HepG2 (cell line): ENCODE results near the gene CSTF3. TPM values are rescaled to one million over a fixed set of nuclear protein-coding genes. Genes with fewer than 3 reads are reported as not detected.

ENCODE experiments used
- ATAC-seq: fragments of 200-7000 bp; cut with Tn5 transposase; 3 replicates; pipeline ENCODE4 v1.9.1; 2020; ENCODE audit warnings: mild to moderate bottlenecking, moderate library complexity
- BruUV-seq: library from RNA; stranded (reverse); fragments of 400-500 nt; replicated peaks from 2 replicates; lab custom pipeline; 2021; lab: Mats Ljungman, UMichigan
- CTCF ChIA-PET: fragments of 300-600 bp; formaldehyde crosslinking; extraction: SDS; loops from one replicate; lab custom pipeline; 2021; ENCODE audit warnings: low total read pairs, inconsistent platforms, low intra/inter-chr PET ratio; lab: Yijun Ruan, JAX
- POLR2A ChIA-PET: fragments of 350-600 bp; sonication (Branson Sonifier 250); formaldehyde crosslinking; loops from one replicate; lab custom pipeline; 2020; ENCODE audit warnings: antibody characterized with exemption, inconsistent platforms; lab: Yijun Ruan, JAX
- DNase-seq: peaks from one replicate; pipeline ENCODE4 v3.0.0-alpha.2; 2015; ENCODE audit warnings: low spot score
- FAIRE-seq: peaks from 3 replicates; lab custom pipeline; 2011; peaks lifted over from hg19 to GRCh38; lab: Jason Lieb, UNC
- H2AFZ ChIP-seq: one replicate; pipeline ENCODE4 v1.6.1; 2011; ENCODE audit warnings: low read length, inconsistent platforms
- H3K27ac ChIP-seq: fragments of 300-600 bp; 3 replicates; pipeline ENCODE4 v1.8.0; 2011; ENCODE audit warnings: mixed run types, mild to moderate bottlenecking, mixed read lengths, low read length, inconsistent platforms; ENCODE audit not compliant: insufficient read depth; ENCODE audit errors: extremely low read length
- H3K27me3 ChIP-seq, 2 experiments: fragments of 200-600 bp in 1 of 2; 2 replicates in 1 of 2; 3 replicates in 1 of 2; pipeline versions ENCODE4 v1.6.0 to v1.8.0; 2011; ENCODE audit warnings: low read length in 2 of 2, mild to moderate bottlenecking in 2 of 2, moderate library complexity in 2 of 2, inconsistent platforms in 1 of 2; ENCODE audit not compliant: insufficient read depth in 2 of 2, control insufficient read depth in 1 of 2
- H3K36me3 ChIP-seq, 2 experiments: fragments of 200-600 bp in 1 of 2; replicated peaks in 1 of 2; 2 replicates in 1 of 2; 3 replicates in 1 of 2; pipeline versions ENCODE4 v1.5.1 to v1.8.0; 2011; ENCODE audit warnings: low read length in 2 of 2, inconsistent platforms in 1 of 2; ENCODE audit not compliant: insufficient read depth in 2 of 2, control insufficient read depth in 1 of 2
- H3K4me1 ChIP-seq: 2 replicates; pipeline ENCODE4 v1.5.1; 2012; ENCODE audit warnings: low read length, inconsistent platforms; ENCODE audit not compliant: insufficient read depth
- H3K4me2 ChIP-seq: 2 replicates; pipeline ENCODE4 v1.6.0; 2011; ENCODE audit warnings: low read depth, low read length, inconsistent platforms
- H3K4me3 ChIP-seq, 3 experiments: fragments of 200-600 bp in 1 of 3; sonication (generic), shearing (Covaris generic) in 1 of 3; replicated peaks in 1 of 3; 2 replicates each; pipeline ENCODE4 v1.5.1; 2011 to 2016; ENCODE audit warnings: low read length in 3 of 3, inconsistent platforms in 2 of 3, low read depth in 2 of 3, mild to moderate bottlenecking in 2 of 3, control low read depth in 1 of 3, mixed read lengths in 1 of 3; ENCODE audit not compliant: insufficient read depth in 1 of 3
- H3K79me2 ChIP-seq: one replicate; pipeline ENCODE4 v1.6.1; 2011; ENCODE audit warnings: low read length, inconsistent platforms; ENCODE audit not compliant: insufficient read depth
- H3K9ac ChIP-seq: 2 replicates; pipeline ENCODE4 v1.6.0; 2011; ENCODE audit warnings: mild to moderate bottlenecking, low read depth, low read length, inconsistent platforms; ENCODE audit not compliant: insufficient read depth
- H3K9me3 ChIP-seq: 2 replicates; pipeline ENCODE4 v1.5.1; 2012; ENCODE audit warnings: mild to moderate bottlenecking, low read length
- H4K20me1 ChIP-seq: 2 replicates; pipeline ENCODE4 v1.6.0; 2011; ENCODE audit warnings: inconsistent platforms, mild to moderate bottlenecking, low read length, moderate library complexity; ENCODE audit not compliant: insufficient read depth
- RBM39 ChIP-seq: fragments of 200-400 bp; formaldehyde crosslinking; IDR thresholded peaks from one replicate; pipeline ENCODE4 v1.6.1; 2018; ENCODE audit warnings: antibody characterized with exemption, mild to moderate bottlenecking, low read depth, low read length; ENCODE audit not compliant: poor library complexity, severe bottlenecking
- RFXAP ChIP-seq: sonication (generic); formaldehyde crosslinking; IDR thresholded peaks from 2 replicates; pipeline ENCODE4 v1.4.0; 2020; ENCODE audit warnings: missing genetic modification reagents, borderline replicate concordance
- SNAPC5 ChIP-seq: sonication (generic); formaldehyde crosslinking; IDR thresholded peaks from 2 replicates; pipeline ENCODE4 v1.8.1; 2023; ENCODE audit warnings: mild to moderate bottlenecking, missing genetic modification reagents, borderline replicate concordance
- TOPORS ChIP-seq: sonication (generic); formaldehyde crosslinking; IDR thresholded peaks from 2 replicates; pipeline ENCODE4 v1.8.0; 2023; ENCODE audit warnings: mild to moderate bottlenecking, missing genetic modification reagents
- ZBTB20 ChIP-seq: sonication (generic); formaldehyde crosslinking; IDR thresholded peaks from 2 replicates; pipeline ENCODE4 v1.8.1; 2023; ENCODE audit warnings: missing genetic modification reagents, low read depth, mild to moderate bottlenecking, borderline replicate concordance
- ZBTB3 ChIP-seq: sonication (generic); formaldehyde crosslinking; IDR thresholded peaks from 2 replicates; pipeline ENCODE4 v1.4.0; 2020; ENCODE audit warnings: low read depth, mild to moderate bottlenecking, moderate library complexity, missing genetic modification reagents, borderline replicate concordance
- ZNF20 ChIP-seq: sonication (generic); formaldehyde crosslinking; IDR thresholded peaks from 2 replicates; pipeline ENCODE4 v1.4.0; 2020; ENCODE audit warnings: mild to moderate bottlenecking, moderate library complexity, missing genetic modification reagents
- ZNF225 ChIP-seq: sonication (generic); formaldehyde crosslinking; IDR thresholded peaks from 2 replicates; pipeline ENCODE4 v1.4.0; 2020; ENCODE audit warnings: mild to moderate bottlenecking, missing genetic modification reagents
- ZNF607 ChIP-seq: sonication (generic); formaldehyde crosslinking; IDR thresholded peaks from 2 replicates; pipeline ENCODE4 v1.5.1; 2020; ENCODE audit warnings: missing genetic modification reagents, mild to moderate bottlenecking, borderline replicate concordance
- ZNF746 ChIP-seq: sonication (generic); formaldehyde crosslinking; IDR thresholded peaks from 2 replicates; pipeline ENCODE4 v1.8.0; 2022; ENCODE audit warnings: mild to moderate bottlenecking, missing genetic modification reagents
- WGBS: methylation state at CpG from one replicate; pipeline ENCODE4 v1.1.6; 2017; ENCODE audit warnings: low lambda C conversion rate; 5-methylcytosine and 5-hydroxymethylcytosine counted together
- in situ Hi-C: cut with HindIII; loops from 2 replicates; pipeline ENCODE4 v1.10.0; 2017; ENCODE audit warnings: low pct_unique_long_range_greater_than_20kb; ENCODE audit not compliant: extremely low pct_ligation_motif_present
- intact Hi-C: fragments of 100-400 bp; cut with micrococcal nuclease; formaldehyde crosslinking; loops from one replicate; pipeline ENCODE4 v1.10.0; 2022; ENCODE audit not compliant: unreplicated experiment
- polyA plus RNA-seq, 8 experiments: library from polyadenylated mRNA; depleted of rRNA in 3 of 8; stranded (reverse) in 7 of 8; unstranded in 1 of 8; fragments of >200 nt; fragmentation: Illumina TruSeq in 4 of 8; extraction: Trizol in 4 of 8; gene quantifications; 2 replicates each; pipeline versions ENCODE4 v1.2.1 to v1.2.3, GENCODE V29; 2011 to 2016; ENCODE audit warnings: low read depth in 4 of 8, missing spikeins in 1 of 8, mixed read lengths in 1 of 8; ENCODE audit not compliant: insufficient read depth in 1 of 8
- total RNA-seq, 5 experiments: library from RNA; depleted of rRNA; stranded (reverse); fragments of >200 nt; fragmentation: Illumina TruSeq; extraction: Trizol; gene quantifications; 2 replicates each; pipeline ENCODE4 v1.2.3, GENCODE V29; 2016; ENCODE audit warnings: low read depth in 1 of 5
- TF ChIP-seq, protein P1 (sequence below): IDR thresholded peaks from 2 replicates; pipeline ENCODE4 v1.6.1; 2016; ENCODE audit warnings: missing biosample characterization, missing genetic modification reagents, low read depth
- TF ChIP-seq, protein P2 (sequence below): IDR thresholded peaks from 2 replicates; pipeline ENCODE4 v1.6.1; 2012; ENCODE audit warnings: low read length, improper control_type of control experiment

CSTF3 gene
- total and polyA plus RNA-seq, 2 of the 13 experiments (the other 11 are each of a cell fraction or from before 2014, with no cell fraction given): 21.5 to 43.6 TPM

- FAIRE-seq: no peak
- TF ChIP-seq RBM39 (no peak), TOPORS (no peak), SNAPC5 (CRISPR knock-in tag) (no peak), ZNF607 (CRISPR knock-in tag) (no peak), RFXAP (CRISPR knock-in tag) (no peak), ZNF20 (CRISPR knock-in tag) (no peak), ZBTB3 (CRISPR knock-in tag) (no peak), ZNF225 (CRISPR knock-in tag) (no peak), ZNF746 (CRISPR knock-in tag) (no peak), ZBTB20 (CRISPR knock-in tag) (no peak)
- TF ChIP-seq, protein P1, sequence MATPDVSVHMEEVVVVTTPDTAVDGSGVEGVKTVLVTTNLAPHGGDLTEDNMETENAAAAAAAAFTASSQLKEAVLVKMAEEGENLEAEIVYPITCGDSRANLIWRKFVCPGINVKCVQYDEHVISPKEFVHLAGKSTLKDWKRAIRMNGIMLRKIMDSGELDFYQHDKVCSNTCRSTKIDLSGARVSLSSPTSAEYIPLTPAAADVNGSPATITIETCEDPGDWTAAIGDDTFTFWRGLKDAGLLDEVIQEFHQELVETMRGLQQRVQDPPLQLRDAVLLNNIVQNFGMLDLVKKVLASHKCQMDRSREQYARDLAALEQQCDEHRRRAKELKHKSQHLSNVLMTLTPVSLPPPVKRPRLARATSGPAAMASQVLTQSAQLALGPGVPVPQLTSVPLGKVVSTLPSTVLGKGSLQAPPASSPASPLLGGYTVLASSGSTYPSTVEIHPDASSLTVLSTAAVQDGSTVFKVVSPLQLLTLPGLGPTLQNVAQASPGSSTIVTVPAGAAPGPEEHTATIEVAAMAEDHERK: no peak
- TF ChIP-seq, protein P2, sequence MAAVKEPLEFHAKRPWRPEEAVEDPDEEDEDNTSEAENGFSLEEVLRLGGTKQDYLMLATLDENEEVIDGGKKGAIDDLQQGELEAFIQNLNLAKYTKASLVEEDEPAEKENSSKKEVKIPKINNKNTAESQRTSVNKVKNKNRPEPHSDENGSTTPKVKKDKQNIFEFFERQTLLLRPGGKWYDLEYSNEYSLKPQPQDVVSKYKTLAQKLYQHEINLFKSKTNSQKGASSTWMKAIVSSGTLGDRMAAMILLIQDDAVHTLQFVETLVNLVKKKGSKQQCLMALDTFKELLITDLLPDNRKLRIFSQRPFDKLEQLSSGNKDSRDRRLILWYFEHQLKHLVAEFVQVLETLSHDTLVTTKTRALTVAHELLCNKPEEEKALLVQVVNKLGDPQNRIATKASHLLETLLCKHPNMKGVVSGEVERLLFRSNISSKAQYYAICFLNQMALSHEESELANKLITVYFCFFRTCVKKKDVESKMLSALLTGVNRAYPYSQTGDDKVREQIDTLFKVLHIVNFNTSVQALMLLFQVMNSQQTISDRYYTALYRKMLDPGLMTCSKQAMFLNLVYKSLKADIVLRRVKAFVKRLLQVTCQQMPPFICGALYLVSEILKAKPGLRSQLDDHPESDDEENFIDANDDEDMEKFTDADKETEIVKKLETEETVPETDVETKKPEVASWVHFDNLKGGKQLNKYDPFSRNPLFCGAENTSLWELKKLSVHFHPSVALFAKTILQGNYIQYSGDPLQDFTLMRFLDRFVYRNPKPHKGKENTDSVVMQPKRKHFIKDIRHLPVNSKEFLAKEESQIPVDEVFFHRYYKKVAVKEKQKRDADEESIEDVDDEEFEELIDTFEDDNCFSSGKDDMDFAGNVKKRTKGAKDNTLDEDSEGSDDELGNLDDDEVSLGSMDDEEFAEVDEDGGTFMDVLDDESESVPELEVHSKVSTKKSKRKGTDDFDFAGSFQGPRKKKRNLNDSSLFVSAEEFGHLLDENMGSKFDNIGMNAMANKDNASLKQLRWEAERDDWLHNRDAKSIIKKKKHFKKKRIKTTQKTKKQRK: no peak
- TF ChIP-seq, all 625 proteins: peak for 0
- no peak overlapping the region for H3K27ac ChIP-seq
- no peak overlapping the region for H3K9ac ChIP-seq
- no peak overlapping the region for H2AFZ ChIP-seq
- 82% methylated on average over 8 of the region's 8 CpGs for WGBS
- H3K79me2 ChIP-seq: no peaks in the 10 kb centered on the region
- intact Hi-C loops (no loop called here), in situ Hi-C loops (no loop called here)
- no peak overlapping the region for H3K4me3 ChIP-seq
- DNase-seq (no peak), ATAC-seq (no peak)
- CTCF ChIA-PET: no interaction called here
- H3K36me3 ChIP-seq: peaks cover 14 to 42% of the 10 kb centered on the region in 2 experiments; a peak in 4 of 5 replicates
- POLR2A ChIA-PET: no interaction called here
- no TSS peak for BruUV-seq
- H3K27me3 ChIP-seq: no peaks in the 10 kb centered on the region; a peak in 1 of 5 replicates
- no peak overlapping the region for H3K4me2 ChIP-seq
- H3K4me1 ChIP-seq: no peaks in the 10 kb centered on the region
- H3K9me3 ChIP-seq: no peaks in the 10 kb centered on the region
- H4K20me1 ChIP-seq: no peaks in the 10 kb centered on the region
Observed at GRCh38 chr11:33072465-33072864, 88.8 kb downstream of the CSTF3 start.
